OCI-M1 (cell line): ENCODE data around the gene PALB2.
A peak's percentile ranks its signal among the peaks of the same experiment; 100 is the strongest.

Source experiments
- DNase-seq: peaks from one replicate; lab custom pipeline; 2025; lab: John Stamatoyannopoulos, UW

The PALB2 gene

DNA sequence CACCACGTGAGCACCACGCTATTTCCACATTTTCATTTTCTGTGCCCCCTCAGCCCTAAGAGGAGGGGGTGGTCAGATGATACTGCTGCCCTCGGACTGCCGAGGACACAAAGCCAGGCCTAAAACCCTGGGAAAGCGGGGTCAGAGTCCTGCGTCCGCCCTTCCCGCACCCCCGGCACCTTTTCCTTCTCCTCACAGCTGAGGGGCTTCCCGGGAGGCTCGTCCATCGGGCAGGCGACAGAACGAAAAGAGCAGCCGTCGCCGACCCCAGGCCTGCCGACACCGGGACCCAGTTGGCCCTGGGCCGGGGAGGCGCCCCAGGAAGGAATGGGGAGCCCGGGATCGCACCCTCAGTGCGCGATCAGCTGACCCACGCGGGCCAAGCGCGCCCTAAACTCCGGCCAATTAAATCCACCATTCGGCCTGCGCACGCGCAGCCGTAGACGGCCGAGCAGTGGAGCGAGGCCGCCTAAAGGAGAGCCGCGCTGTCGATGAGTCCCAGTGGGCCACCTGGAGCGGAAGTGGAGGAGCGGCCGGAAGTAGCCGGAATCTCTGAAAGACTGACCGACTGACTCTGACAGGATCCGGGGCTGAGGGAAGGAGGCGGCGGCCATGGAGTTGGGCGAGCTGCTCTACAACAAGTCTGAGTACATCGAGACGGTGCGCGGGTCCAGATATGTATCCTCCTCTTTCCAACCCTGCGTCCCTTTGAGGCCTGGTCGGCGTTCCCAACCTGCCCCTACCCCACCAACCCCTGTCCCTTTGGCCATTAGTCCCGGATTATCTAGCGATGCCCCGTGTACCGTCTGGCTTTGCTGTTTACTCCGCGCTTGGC, at the start of gene PALB2, which contains the start of gene DCTN5:
Gene PALB2, minus strand, starts transcription at position 380 of the 835 bp plus-strand sequence. Its CDS starts 153 bp downstream, at position 227.
Gene DCTN5, plus strand, starts transcription at position 536 of the 835 bp plus-strand sequence. Its CDS starts 77 bp downstream, at position 613.
- DNase-seq, result peak; percentile 96

- DNase-seq, result no peak
Measured at GRCh38 chr16:23689442-23690187, 48.5 kb upstream of the PALB2 start.

DNA sequence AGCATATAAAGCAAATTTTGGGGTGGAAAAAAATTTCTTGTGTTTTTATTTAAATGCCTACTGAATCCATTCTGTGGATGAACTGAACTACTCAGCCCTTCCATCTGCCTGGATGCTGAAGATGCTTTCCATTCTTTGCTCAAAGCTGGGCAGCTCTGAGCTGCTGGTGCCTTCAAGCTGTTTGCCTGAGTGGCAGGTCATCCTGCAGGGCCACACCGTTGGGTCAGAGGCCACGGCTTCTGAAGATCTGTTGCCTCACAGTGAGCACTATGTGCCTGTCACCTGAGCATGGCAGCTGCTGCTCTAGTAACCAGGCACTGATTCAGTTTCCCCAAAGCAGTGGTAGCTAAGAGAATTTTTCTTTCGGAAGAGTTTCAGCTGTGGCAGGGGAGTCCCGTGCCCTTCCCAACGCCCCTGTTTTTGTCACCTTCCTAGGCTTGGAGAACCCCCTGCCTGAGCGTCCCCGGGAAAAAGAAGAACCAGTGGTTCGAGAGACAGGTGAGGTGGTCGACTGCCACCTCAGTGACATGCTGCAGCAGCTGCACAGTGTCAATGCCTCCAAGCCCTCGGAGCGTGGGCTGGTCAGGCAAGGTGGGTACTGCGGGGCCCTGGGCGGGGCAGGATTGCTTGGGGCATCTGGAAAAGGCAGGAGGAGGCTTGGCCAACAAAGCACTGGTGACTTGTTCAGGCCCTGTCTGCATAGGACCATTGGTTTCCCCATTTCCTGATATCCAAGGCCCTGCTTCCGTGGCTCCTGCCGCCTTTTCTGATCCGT, 46.1 kb upstream of the PALB2 start:
- no peak for DNase-seq

DNA sequence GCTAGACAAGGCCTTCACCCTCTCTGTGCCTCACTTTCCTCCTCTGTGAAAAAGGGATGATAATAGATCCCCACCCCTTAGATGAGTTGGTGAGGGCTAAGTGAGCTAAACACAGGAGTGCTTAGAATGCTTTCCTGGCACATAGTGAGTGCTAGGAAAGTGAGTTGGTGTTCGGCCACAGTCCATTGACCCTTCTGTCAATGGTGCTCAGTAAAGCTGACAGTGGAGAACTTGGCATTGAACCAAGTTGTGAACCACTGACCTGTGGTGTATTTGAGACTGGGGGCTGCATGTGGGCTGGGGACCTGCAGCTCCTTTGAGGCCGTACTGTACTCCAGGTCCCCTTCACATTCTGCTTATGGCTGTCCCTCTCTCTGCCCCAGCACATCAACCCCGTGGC, 42.4 kb upstream of the PALB2 start:
- DNase-seq, result no peak

GRCh38 chr16:23682181-23682580, 41.1 kb upstream of the PALB2 start:
- no peak for DNase-seq

DNA sequence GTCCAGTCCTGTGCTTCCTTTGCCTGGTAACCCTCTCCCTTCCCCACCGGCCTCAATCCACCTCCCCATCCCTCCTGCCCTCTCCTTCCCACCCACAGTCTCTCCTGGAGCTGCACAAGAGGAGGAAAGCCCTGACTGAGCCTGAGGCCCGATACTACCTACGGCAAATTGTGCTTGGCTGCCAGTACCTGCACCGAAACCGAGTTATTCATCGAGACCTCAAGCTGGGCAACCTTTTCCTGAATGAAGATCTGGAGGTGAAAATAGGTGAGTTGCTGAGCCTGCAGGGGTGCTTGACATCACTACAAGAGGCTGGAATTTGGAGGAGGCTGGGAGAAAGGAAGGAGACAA, 38.9 kb upstream of the PALB2 start:
- no peak for DNase-seq

- peak; percentile 81 for DNase-seq
Measured at GRCh38 chr16:23679274-23679985, 38.3 kb upstream of the PALB2 start.

DNA sequence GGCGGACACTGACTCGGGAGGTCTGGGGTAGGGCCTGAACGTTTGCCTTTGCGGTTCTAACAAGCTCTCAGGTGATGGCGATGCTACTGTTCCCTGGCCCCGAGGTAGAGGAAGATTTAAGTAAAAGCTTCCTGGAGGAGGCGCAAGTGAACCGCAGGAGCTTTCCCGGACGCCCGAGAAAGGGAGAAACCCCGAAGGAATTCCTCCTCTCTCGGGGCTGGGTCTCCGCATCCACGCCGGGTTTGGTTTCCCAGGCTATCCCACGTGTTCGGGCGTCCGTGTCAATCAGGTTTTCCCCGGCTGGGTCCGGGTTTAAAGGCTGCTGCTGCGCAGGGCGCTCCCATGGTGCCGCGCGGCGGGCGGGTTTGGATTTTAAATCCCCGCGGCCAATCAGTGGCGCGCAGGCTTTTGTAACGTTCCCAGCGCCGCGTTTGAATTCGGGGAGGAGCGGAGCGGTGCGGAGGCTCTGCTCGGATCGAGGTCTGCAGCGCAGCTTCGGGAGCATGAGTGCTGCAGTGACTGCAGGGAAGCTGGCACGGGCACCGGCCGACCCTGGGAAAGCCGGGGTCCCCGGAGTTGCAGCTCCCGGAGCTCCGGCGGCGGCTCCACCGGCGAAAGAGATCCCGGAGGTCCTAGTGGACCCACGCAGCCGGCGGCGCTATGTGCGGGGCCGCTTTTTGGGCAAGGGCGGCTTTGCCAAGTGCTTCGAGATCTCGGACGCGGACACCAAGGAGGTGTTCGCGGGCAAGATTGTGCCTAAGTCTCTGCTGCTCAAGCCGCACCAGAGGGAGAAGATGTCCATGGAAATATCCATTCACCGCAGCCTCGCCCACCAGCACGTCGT, 37.5 kb upstream of the PALB2 start, which contains the start of gene PLK1:
Gene PLK1, plus strand, starts transcription at position 460 of the 844 bp plus-strand sequence. Its CDS starts 44 bp downstream, at position 504.
- DNase-seq, result peak; percentile 93

GRCh38 chr16:23676924-23677480, 35.9 kb upstream of the PALB2 start:
- DNase-seq, result no peak

GRCh38 chr16:23673971-23674614, 33.0 kb upstream of the PALB2 start:
- DNase-seq, result no peak

DNA sequence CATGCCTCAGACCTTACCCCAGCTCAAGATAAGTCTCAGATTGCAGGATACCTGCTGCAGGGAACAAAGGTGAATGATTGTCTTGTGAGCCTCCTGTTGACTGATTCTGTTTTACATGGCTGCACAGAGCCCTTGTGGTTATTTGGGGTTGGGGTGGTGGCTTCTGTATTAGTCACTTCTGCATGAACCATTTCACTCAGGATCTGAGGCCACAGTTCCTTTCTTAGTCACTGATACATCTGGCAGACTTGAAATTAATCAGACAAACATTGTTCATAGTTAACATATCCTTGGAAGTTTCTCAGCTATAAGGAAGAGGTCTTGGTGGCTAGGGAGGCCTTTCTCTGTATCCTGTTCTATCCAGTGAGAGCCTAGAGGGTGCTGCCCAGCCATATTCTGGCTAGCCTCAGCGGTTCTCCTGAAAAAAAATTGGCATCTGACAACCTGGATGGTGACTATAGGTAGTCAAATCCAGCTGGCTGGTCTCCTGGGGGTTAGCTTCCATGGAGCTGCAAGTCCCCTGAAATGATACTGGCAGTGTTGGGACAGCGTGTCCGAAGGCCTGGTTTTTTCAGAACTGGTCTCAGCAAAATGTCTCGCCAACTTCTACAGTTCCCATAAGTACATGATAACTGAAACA, 29.1 kb upstream of the PALB2 start:
- DNase-seq, result no peak

- DNase-seq, result no peak
Measured at GRCh38 chr16:23668873-23669272, 27.8 kb upstream of the PALB2 start.

- no peak for DNase-seq
Measured at GRCh38 chr16:23668225-23668624, 27.1 kb upstream of the PALB2 start.

DNA sequence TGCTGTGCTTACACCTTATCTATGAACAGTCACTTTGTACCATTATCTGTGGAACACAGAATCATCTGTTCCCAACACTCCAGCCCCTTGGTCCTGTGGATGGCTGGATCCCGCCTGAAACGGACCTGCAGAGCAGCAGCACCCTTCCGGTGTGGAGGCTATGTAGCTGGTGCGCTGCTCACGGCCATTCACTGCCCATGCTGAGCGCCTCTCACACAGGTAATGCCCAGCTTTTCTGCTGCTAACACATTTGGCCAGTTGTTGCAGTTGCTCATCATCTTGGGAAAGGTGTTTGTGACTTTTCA, 26.2 kb upstream of the PALB2 start:
- no peak for DNase-seq

DNA sequence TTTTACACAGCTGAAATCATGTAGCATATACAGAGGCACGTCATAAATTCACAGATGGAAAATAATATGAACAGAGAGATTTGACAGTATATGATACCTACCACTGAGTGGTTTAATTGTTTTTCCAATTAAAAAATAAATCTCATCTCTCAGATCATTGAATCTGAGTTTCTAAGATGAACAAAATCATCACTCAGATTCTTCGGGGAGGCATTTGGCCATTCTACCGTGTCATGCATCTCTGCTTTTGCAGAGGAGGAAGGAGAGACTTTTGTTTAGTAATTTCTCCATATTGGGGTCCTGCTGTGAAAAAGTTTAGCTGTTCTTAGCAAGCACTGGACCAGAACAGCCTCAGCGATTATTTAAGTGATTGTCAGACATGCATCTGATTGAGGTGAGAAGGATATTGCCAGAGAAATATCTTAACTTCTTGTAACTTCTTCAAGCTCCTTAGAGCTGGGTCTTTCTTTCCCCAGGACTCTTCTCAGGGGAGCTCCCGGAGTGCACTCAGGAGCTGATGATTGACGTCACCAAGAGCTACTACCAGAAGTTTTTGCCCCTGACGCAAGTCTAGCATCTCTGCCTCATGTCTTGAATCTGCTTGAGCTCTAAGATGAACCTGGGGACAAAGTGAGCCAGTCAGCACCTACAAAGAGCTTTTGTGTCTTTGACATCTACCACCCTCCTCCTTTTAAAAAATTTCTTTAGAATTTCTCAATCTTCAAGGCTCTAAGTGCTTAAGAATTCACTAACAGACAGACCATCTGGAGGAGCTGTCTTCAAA, 25.7 kb upstream of the PALB2 start:
- no peak for DNase-seq

- DNase-seq, result no peak
Measured at GRCh38 chr16:23663918-23664317, 22.8 kb upstream of the PALB2 start.

GRCh38 chr16:23651943-23652468, 10.9 kb upstream of the PALB2 start:
- no peak for DNase-seq

DNA sequence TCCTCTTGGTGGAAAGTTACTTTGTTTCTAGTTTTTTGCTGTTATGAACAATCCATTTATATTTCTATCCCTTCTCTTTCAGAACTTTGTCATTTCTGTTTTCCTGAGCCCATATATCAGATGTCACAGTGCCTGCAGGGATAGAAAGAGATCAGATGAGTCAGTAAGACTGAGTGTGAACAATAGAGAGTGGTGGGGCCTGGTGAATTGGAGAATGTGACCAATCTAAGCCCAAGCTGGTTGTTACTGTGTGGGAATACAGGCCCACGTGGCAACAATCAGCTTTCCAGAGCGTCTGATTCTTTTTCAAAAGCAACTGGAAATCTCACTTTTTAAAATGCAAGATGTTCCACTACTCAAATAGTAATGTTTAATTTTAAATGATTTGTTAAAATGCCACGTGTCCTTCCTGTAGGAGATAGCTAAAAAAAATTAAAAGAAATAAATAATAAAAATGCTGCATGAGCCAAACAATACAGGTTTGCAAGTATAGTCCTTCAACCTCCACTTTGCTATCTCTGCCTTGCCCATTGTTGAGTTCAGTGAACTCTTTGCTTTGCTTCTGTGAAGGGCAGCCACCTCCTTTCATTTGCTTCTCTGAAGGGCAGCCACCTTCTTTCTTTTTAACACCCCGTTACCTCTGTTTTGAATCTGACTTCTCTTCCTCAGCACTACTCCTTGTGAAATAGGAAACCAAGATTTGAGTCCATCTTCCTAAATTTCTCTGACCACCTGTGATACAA, 9.7 kb upstream of the PALB2 start:
- no peak for DNase-seq
